Mesodermal cell (in vitro differentiated cells): ENCODE data around the gene ABCC1.
"Not testable (repeated sequence)": the region's sequence is repeated elsewhere in the genome, so short reads cannot be mapped to it uniquely, and the experiment has no call there.

ENCODE experiments used
- H3K27ac ChIP-seq: 2 replicates; pipeline ENCODE4 v1.7.0; 2013; ENCODE audit warnings: mild to moderate bottlenecking, low read depth, low read length, moderate library complexity; ENCODE audit not compliant: severe bottlenecking
- H3K36me3 ChIP-seq: 2 replicates; pipeline ENCODE4 v1.7.1; 2013; ENCODE audit warnings: mild to moderate bottlenecking, low read length, moderate library complexity; ENCODE audit not compliant: control insufficient read depth, insufficient read depth
- H3K4me1 ChIP-seq: one replicate; pipeline ENCODE4 v1.7.1; 2013; ENCODE audit warnings: mild to moderate bottlenecking, low read length; ENCODE audit not compliant: insufficient read depth, control insufficient read depth, poor library complexity, severe bottlenecking
- H3K4me3 ChIP-seq: 2 replicates; pipeline ENCODE4 v1.7.0; 2013; ENCODE audit warnings: low read length, control low read depth, mild to moderate bottlenecking; ENCODE audit not compliant: insufficient read depth, poor library complexity, severe bottlenecking; ENCODE audit errors: extremely low read depth
- H3K9me3 ChIP-seq: 2 replicates; pipeline ENCODE4 v1.7.1; 2013; ENCODE audit warnings: mild to moderate bottlenecking, low read length, moderate library complexity; ENCODE audit not compliant: control insufficient read depth
- WGBS, 2 experiments: methylation state at CpG; one replicate each; pipeline ENCODE4 v1.1.5; 2013; ENCODE audit warnings: missing lambda C conversion rate in 2 of 2; ENCODE audit not compliant: insufficient coverage in 2 of 2; 5-methylcytosine and 5-hydroxymethylcytosine counted together

ABCC1 gene

GRCh38 chr16:16186820-16187219 is 237.4 kb downstream of the ABCC1 start:
- no peaks in the 10 kb centered on the region for H3K9me3 ChIP-seq
- no peak overlapping the region for H3K4me3 ChIP-seq
- H3K4me1 ChIP-seq, result peaks cover 3% of the 10 kb centered on the region
- WGBS, 2 experiments, result 91 to 95% methylated on average over 4 to 11 of the region's 11 CpGs
- no peak overlapping the region for H3K27ac ChIP-seq
- H3K36me3 ChIP-seq, result no peaks in the 10 kb centered on the region

- Histone ChIP-seq H3K27ac (no peak overlapping the region), H3K4me3 (no peak overlapping the region), H3K9me3 (no peaks in the 10 kb centered on the region), H3K36me3 (no peaks in the 10 kb centered on the region), H3K4me1 (peaks cover 3% of the 10 kb centered on the region)
- 88 to 95% methylated on average over 12 of the region's 13 CpGs for WGBS, 2 experiments
Measured at GRCh38 chr16:16188827-16189226, 239.4 kb downstream of the ABCC1 start.

DNA sequence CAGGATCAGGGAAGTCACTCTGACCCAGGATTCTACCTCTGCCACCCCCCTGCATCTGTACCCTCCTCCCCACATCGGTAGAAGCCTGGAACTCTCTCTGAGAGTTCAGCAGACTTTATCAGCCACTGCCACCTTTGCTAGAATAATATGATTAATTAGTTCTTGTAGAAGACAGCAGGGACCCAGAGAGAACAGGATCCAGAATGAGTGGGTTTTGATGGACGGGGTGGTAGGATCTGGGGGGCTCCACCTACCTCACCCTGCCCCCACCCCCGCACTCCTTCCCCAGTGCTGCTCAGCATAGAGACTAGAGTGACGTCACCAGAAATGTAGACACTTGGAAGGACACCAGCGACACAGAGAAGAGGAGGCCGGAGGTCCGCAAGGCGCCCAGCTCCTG is 240.4 kb downstream of the ABCC1 start:
- Histone ChIP-seq H3K36me3 (no peaks in the 10 kb centered on the region), H3K27ac (no peak overlapping the region), H3K9me3 (no peaks in the 10 kb centered on the region), H3K4me3 (no peak overlapping the region), H3K4me1 (peaks cover 3% of the 10 kb centered on the region)
- 97 to 100% methylated on average over 4 to 5 of the region's 8 CpGs for WGBS, 2 experiments

DNA sequence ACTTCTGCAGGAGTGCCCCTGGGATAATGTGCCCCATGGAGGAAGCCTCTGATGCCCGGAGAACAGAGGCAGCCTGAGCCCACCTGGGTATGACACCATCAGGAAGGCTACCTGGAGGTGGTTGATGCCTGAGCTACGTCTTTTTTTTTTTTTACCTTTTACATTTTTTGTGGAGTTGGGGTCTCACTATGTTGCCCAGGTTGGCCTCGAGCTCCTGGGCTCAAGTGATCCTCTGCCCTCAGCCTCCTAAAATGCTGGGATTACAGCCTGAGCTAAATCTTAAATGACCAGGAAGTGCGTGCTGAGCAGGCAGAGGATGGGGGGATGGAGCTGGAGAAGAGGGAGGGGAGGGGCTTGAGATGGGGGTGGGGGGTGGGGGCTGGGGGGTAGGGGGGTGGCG is 241.1 kb downstream of the ABCC1 start:
- Histone ChIP-seq H3K27ac (no peak overlapping the region), H3K4me1 (peaks cover 3% of the 10 kb centered on the region), H3K4me3 (no peak overlapping the region), H3K36me3 (no peaks in the 10 kb centered on the region), H3K9me3 (no peaks in the 10 kb centered on the region)
- 86 to 89% methylated on average over 1 to 2 of the region's 5 CpGs for WGBS, 2 experiments

DNA sequence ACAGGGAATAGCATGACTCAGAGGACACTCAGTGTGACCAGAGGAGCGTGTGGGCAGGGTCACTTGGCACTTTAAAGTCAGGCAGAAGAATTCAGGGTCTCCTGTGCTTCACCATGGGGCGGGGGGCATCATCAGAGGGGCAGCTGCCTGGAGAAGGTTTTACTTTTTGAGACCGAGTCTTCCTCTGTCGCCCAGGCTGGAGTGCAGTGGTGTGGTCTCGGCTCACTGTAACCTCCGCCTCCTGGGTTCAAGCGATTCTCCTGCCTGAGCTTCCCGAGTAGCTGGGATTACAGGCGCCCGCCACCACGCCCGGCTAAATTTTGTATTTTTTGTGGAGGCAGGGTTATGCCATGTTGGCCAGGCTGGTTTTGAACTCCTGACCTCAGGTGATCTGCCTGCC is 241.6 kb downstream of the ABCC1 start:
- H3K27ac ChIP-seq, H3K9me3 ChIP-seq, H3K4me3 ChIP-seq, H3K36me3 ChIP-seq, H3K4me1 ChIP-seq: not testable (repeated sequence)
- WGBS, 2 experiments, result 77 to 84% methylated on average over 8 to 12 of the region's 12 CpGs

GRCh38 chr16:16191493-16192167 is 242.2 kb downstream of the ABCC1 start:
- Histone ChIP-seq H3K4me3 (no peak overlapping the region), H3K9me3 (no peaks in the 10 kb centered on the region), H3K4me1 (peaks cover 3% of the 10 kb centered on the region), H3K36me3 (no peaks in the 10 kb centered on the region), H3K27ac (no peak overlapping the region)
- 71 to 75% methylated on average over 8 of the region's 8 CpGs for WGBS, 2 experiments
